T-helper 1 cell treated with Interleukin-12 subunit alpha and Interleukin-12 subunit beta and Interleukin-4 antibody, amounts not matched to agents 30 ng/mL and 1 ng/mL, for 36 hours (primary cell): ENCODE data around the gene NPAS2. TPM values are rescaled to one million over a fixed set of nuclear protein-coding genes. Genes with fewer than 3 reads are reported as not detected.

ENCODE experiments used
- intact Hi-C: fragments of 100-400 bp; cut with micrococcal nuclease; formaldehyde crosslinking; loops from one replicate; pipeline ENCODE4 v1.15.1; 2024
- total RNA-seq: library from RNA; stranded (reverse); gene quantifications from 2 replicates; pipeline ENCODE4 v1.2.3, GENCODE V29; 2022

NPAS2 gene
- total RNA-seq, 1 donor from 2014 or later, result 1.5 TPM

- intact Hi-C loops, result loop anchor here (5.0 kb wide), 1 partner anchor 272 kb away; no protein-coding TSS in a partner anchor
Observed at GRCh38 chr2:100879296-100879695, 59.4 kb downstream of the NPAS2 start.

GRCh38 chr2:100880036-100880435 lies 60.1 kb downstream of the NPAS2 start:
- intact Hi-C loops, result no loop called here

- intact Hi-C loops, result no loop called here
Observed at GRCh38 chr2:100880730-100881129, 60.8 kb downstream of the NPAS2 start.

- intact Hi-C loops, result no loop called here
Observed at GRCh38 chr2:100882645-100883613, 63.0 kb downstream of the NPAS2 start.

GRCh38 chr2:100884145-100884621 lies 64.2 kb downstream of the NPAS2 start:
- intact Hi-C loops, result no loop called here

- intact Hi-C loops, result no loop called here
Observed at GRCh38 chr2:100886085-100886484, 66.1 kb downstream of the NPAS2 start.

- intact Hi-C loops, result no loop called here
Observed at GRCh38 chr2:100887039-100887578, 67.2 kb downstream of the NPAS2 start.

- intact Hi-C loops, result no loop called here
Observed at GRCh38 chr2:100887713-100888495, 68.0 kb downstream of the NPAS2 start.

- intact Hi-C loops, result no loop called here
Observed at GRCh38 chr2:100888601-100889000, 68.7 kb downstream of the NPAS2 start.

GRCh38 chr2:100889286-100889685 lies 69.3 kb downstream of the NPAS2 start:
- intact Hi-C loops, result no loop called here

GRCh38 chr2:100891906-100892642 lies 72.1 kb downstream of the NPAS2 start:
- intact Hi-C loops, result loop anchor here (5.0 kb wide), 1 partner anchor 1095 kb away; no protein-coding TSS in a partner anchor

GRCh38 chr2:100893392-100894104 lies 73.6 kb downstream of the NPAS2 start:
- intact Hi-C loops, result loop anchor here (5.0 kb wide), 1 partner anchor 1096 kb away; no protein-coding TSS in a partner anchor

GRCh38 chr2:100894105-100894795 lies 74.3 kb downstream of the NPAS2 start:
- intact Hi-C loops, result loop anchor here (5.0 kb wide), 1 partner anchor 1097 kb away; no protein-coding TSS in a partner anchor

GRCh38 chr2:100894796-100895156 lies 74.8 kb downstream of the NPAS2 start:
- intact Hi-C loops, result loop anchor here (5.0 kb wide), 1 partner anchor 1097 kb away; no protein-coding TSS in a partner anchor

GRCh38 chr2:100895402-100895801 lies 75.5 kb downstream of the NPAS2 start:
- intact Hi-C loops, result no loop called here

- intact Hi-C loops, result no loop called here
Observed at GRCh38 chr2:100895934-100896685, 76.2 kb downstream of the NPAS2 start.

- intact Hi-C loops, result no loop called here
Observed at GRCh38 chr2:100898035-100898665, 78.2 kb downstream of the NPAS2 start.

- intact Hi-C loops, result no loop called here
Observed at GRCh38 chr2:100900156-100900795, 80.3 kb downstream of the NPAS2 start.
